HG03342 (cell line): Measurements from ENCODE around the gene SMIM35.
"Not testable (repeated sequence)": the region's sequence is repeated elsewhere in the genome, so short reads cannot be mapped to it uniquely, and the experiment has no call there.

ENCODE experiments used
- ATAC-seq: cut with Tn5 transposase; IDR thresholded peaks from one replicate; pipeline ENCODE4 v1.9.1; 2021; ENCODE audit warnings: mild to moderate bottlenecking, moderate library complexity; ENCODE audit not compliant: unreplicated experiment

Gene SMIM35

GRCh38 chr11:117992136-117992535 lies 94.6 kb downstream of the SMIM35 start:
- no peak for ATAC-seq

- ATAC-seq: no peak
These were observed 97.2 kb downstream of the SMIM35 start for GRCh38 chr11:117989351-117990102.

GRCh38 chr11:117986981-117987574 lies 99.7 kb downstream of the SMIM35 start:
- no peak for ATAC-seq

- peak; percentile 87 for ATAC-seq
These were observed 100.5 kb downstream of the SMIM35 start, which contains the start of gene IL10RA for GRCh38 chr11:117985953-117986887. Gene IL10RA (plus strand): TSS chr11:117986394. CDS start chr11:117986468, 74 bp downstream.

- ATAC-seq: no peak
These were observed 102.3 kb downstream of the SMIM35 start for GRCh38 chr11:117984476-117984875.

- ATAC-seq: no peak
These were observed 103.6 kb downstream of the SMIM35 start for GRCh38 chr11:117983163-117983475.

GRCh38 chr11:117980720-117981119 lies 106.0 kb downstream of the SMIM35 start:
- ATAC-seq: no peak

GRCh38 chr11:117980280-117980679 lies 106.5 kb downstream of the SMIM35 start:
- no peak for ATAC-seq

- peak; percentile 62 for ATAC-seq
These were observed 107.1 kb downstream of the SMIM35 start for GRCh38 chr11:117979481-117980211.

- no peak for ATAC-seq
These were observed 107.8 kb downstream of the SMIM35 start for GRCh38 chr11:117978991-117979390.

GRCh38 chr11:117978291-117978910 lies 108.4 kb downstream of the SMIM35 start:
- not testable (repeated sequence) for ATAC-seq

GRCh38 chr11:117977612-117978264 lies 109.0 kb downstream of the SMIM35 start:
- not testable (repeated sequence) for ATAC-seq

- ATAC-seq: no peak
These were observed 109.7 kb downstream of the SMIM35 start for GRCh38 chr11:117977029-117977428.

GRCh38 chr11:117976445-117976844 lies 110.3 kb downstream of the SMIM35 start:
- no peak for ATAC-seq

GRCh38 chr11:117973503-117973860 lies 113.3 kb downstream of the SMIM35 start:
- ATAC-seq: no peak

- no peak for ATAC-seq
These were observed 113.9 kb downstream of the SMIM35 start for GRCh38 chr11:117972629-117973502.

- ATAC-seq: no peak
These were observed 114.7 kb downstream of the SMIM35 start for GRCh38 chr11:117972044-117972443.

GRCh38 chr11:117970400-117971024 lies 116.3 kb downstream of the SMIM35 start:
- no peak for ATAC-seq
